HepG2 (cell line): ENCODE measurements around the gene EEPD1. TPM values are rescaled to one million over a fixed set of nuclear protein-coding genes. Genes with fewer than 3 reads are reported as not detected.

Experiments
- GLI4 ChIP-seq: sonication (generic); formaldehyde crosslinking; IDR thresholded peaks from 2 replicates; pipeline ENCODE4 v1.5.1; 2020; ENCODE audit warnings: missing genetic modification reagents, mild to moderate bottlenecking, moderate library complexity, borderline replicate concordance
- HOXA5 ChIP-seq: sonication (generic); formaldehyde crosslinking; IDR thresholded peaks from 2 replicates; pipeline ENCODE4 v1.4.0; 2020; ENCODE audit warnings: missing genetic modification reagents
- HOXD1 ChIP-seq: sonication (generic); formaldehyde crosslinking; IDR thresholded peaks from 2 replicates; pipeline ENCODE4 v1.5.0; 2020; ENCODE audit warnings: missing genetic modification reagents
- JUND ChIP-seq: sonication (generic); formaldehyde crosslinking; IDR thresholded peaks from 2 replicates; pipeline ENCODE4 v1.8.0; 2022; ENCODE audit warnings: mild to moderate bottlenecking, missing genetic modification reagents
- KAT7 ChIP-seq: IDR thresholded peaks from 2 replicates; pipeline ENCODE4 v1.6.1; 2018; ENCODE audit warnings: borderline replicate concordance, missing compliant biosample characterization
- NR1H2 ChIP-seq: sonication (generic); formaldehyde crosslinking; IDR thresholded peaks from 2 replicates; pipeline ENCODE4 v1.8.1; 2022; ENCODE audit warnings: low read depth, missing genetic modification reagents, borderline replicate concordance
- PATZ1 ChIP-seq: sonication (generic); formaldehyde crosslinking; IDR thresholded peaks from 2 replicates; pipeline ENCODE4 v1.4.0; 2020; ENCODE audit warnings: missing genetic modification reagents
- PLRG1 ChIP-seq: fragments of 450-650 bp; conservative IDR thresholded peaks from 2 replicates; pipeline ENCODE4 v1.6.1; 2016
- RBM22 ChIP-seq: fragments of 200-400 bp; formaldehyde crosslinking; optimal IDR thresholded peaks from 2 replicates; pipeline ENCODE3; 2017; ENCODE audit warnings: mild to moderate bottlenecking, low read length, moderate library complexity
- SKI ChIP-seq: fragments of 450-650 bp; IDR thresholded peaks from one replicate; pipeline ENCODE4 v1.6.1; 2018; ENCODE audit warnings: mild to moderate bottlenecking; ENCODE audit not compliant: partially characterized antibody
- ZFYVE20 ChIP-seq: sonication (generic); formaldehyde crosslinking; IDR thresholded peaks from 2 replicates; pipeline ENCODE4 v1.8.0; 2023; ENCODE audit warnings: low read depth, mild to moderate bottlenecking, moderate library complexity, missing genetic modification reagents, borderline replicate concordance
- ZMYM4 ChIP-seq: sonication (generic); formaldehyde crosslinking; IDR thresholded peaks from 2 replicates; pipeline ENCODE4 v1.8.1; 2023; ENCODE audit warnings: mild to moderate bottlenecking, missing genetic modification reagents
- polyA plus RNA-seq, 8 experiments: library from polyadenylated mRNA; depleted of rRNA in 3 of 8; stranded (reverse) in 7 of 8; unstranded in 1 of 8; fragments of >200 nt; fragmentation: Illumina TruSeq in 4 of 8; extraction: Trizol in 4 of 8; gene quantifications; 2 replicates each; pipeline versions ENCODE4 v1.2.1 to v1.2.3, GENCODE V29; 2011 to 2016; ENCODE audit warnings: low read depth in 4 of 8, missing spikeins in 1 of 8, mixed read lengths in 1 of 8; ENCODE audit not compliant: insufficient read depth in 1 of 8
- total RNA-seq, 5 experiments: library from RNA; depleted of rRNA; stranded (reverse); fragments of >200 nt; fragmentation: Illumina TruSeq; extraction: Trizol; gene quantifications; 2 replicates each; pipeline ENCODE4 v1.2.3, GENCODE V29; 2016; ENCODE audit warnings: low read depth in 1 of 5
- TF ChIP-seq, protein P1 (sequence below): conservative IDR thresholded peaks from 2 replicates; pipeline ENCODE4 v1.6.1; 2018; ENCODE audit warnings: missing genetic modification reagents
- TF ChIP-seq, protein P2 (sequence below): sonication (generic); formaldehyde crosslinking; IDR thresholded peaks from 2 replicates; pipeline ENCODE4 v1.9.0; 2021; ENCODE audit warnings: missing genetic modification reagents, borderline replicate concordance
- TF ChIP-seq, protein P3 (sequence below): sonication (generic); formaldehyde crosslinking; IDR thresholded peaks from 2 replicates; pipeline ENCODE4 v1.5.1; 2020; ENCODE audit warnings: missing genetic modification reagents, mild to moderate bottlenecking, borderline replicate concordance
- TF ChIP-seq, protein P4 (sequence below): sonication (generic); formaldehyde crosslinking; IDR thresholded peaks from 2 replicates; pipeline ENCODE4 v1.4.0; 2020; ENCODE audit warnings: missing genetic modification reagents, borderline replicate concordance

Gene EEPD1
- total and polyA plus RNA-seq, 2 of the 13 experiments (the other 11 are each of a cell fraction or from before 2014, with no cell fraction given), result 10.1 to 16.4 TPM

DNA sequence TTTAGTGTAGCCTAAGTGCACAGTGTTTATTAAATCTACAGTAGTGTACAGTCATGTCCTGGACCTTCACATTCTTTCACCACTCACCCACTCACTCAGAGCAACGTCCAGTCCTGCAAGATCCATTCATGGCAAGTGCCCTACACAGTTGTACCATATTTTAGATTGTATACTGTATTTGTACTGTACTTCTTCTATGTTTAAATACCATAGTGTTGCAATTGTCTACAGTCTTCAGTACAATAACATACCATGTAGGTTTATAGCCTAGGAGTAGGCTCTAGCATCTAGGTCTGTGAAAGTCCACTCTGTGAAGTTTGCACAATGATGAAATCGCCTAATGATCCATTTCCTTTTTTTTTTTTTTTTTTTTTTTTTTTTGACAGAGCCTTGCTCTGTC lies 12.0 kb downstream of the EEPD1 start (continued):
- TF ChIP-seq, protein P1, sequence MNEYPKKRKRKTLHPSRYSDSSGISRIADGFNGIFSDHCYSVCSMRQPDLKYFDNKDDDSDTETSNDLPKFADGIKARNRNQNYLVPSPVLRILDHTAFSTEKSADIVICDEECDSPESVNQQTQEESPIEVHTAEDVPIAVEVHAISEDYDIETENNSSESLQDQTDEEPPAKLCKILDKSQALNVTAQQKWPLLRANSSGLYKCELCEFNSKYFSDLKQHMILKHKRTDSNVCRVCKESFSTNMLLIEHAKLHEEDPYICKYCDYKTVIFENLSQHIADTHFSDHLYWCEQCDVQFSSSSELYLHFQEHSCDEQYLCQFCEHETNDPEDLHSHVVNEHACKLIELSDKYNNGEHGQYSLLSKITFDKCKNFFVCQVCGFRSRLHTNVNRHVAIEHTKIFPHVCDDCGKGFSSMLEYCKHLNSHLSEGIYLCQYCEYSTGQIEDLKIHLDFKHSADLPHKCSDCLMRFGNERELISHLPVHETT (CRISPR knock-in tag), result no peak
- TF ChIP-seq ZFYVE20 (CRISPR knock-in tag) (no peak), NR1H2 (no peak), RBM22 (no peak), HOXA5 (CRISPR knock-in tag) (0 out of 2 replicates have a peak, but pooled peaks have one; percentile 28), PLRG1 (no peak), KAT7 (no peak), GLI4 (no peak), SKI (peak; percentile 79), PATZ1 (CRISPR knock-in tag) (no peak), ZMYM4 (CRISPR knock-in tag) (peak; percentile 52), JUND (CRISPR knock-in tag) (no peak), HOXD1 (CRISPR knock-in tag) (0 out of 2 replicates have a peak, but pooled peaks have one; percentile 18)
- TF ChIP-seq, protein P2, sequence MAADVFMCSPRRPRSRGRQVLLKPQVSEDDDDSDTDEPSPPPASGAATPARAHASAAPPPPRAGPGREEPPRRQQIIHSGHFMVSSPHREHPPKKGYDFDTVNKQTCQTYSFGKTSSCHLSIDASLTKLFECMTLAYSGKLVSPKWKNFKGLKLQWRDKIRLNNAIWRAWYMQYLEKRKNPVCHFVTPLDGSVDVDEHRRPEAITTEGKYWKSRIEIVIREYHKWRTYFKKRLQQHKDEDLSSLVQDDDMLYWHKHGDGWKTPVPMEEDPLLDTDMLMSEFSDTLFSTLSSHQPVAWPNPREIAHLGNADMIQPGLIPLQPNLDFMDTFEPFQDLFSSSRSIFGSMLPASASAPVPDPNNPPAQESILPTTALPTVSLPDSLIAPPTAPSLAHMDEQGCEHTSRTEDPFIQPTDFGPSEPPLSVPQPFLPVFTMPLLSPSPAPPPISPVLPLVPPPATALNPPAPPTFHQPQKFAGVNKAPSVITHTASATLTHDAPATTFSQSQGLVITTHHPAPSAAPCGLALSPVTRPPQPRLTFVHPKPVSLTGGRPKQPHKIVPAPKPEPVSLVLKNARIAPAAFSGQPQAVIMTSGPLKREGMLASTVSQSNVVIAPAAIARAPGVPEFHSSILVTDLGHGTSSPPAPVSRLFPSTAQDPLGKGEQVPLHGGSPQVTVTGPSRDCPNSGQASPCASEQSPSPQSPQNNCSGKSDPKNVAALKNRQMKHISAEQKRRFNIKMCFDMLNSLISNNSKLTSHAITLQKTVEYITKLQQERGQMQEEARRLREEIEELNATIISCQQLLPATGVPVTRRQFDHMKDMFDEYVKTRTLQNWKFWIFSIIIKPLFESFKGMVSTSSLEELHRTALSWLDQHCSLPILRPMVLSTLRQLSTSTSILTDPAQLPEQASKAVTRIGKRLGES (CRISPR knock-in tag), result no peak
- TF ChIP-seq, protein P3, sequence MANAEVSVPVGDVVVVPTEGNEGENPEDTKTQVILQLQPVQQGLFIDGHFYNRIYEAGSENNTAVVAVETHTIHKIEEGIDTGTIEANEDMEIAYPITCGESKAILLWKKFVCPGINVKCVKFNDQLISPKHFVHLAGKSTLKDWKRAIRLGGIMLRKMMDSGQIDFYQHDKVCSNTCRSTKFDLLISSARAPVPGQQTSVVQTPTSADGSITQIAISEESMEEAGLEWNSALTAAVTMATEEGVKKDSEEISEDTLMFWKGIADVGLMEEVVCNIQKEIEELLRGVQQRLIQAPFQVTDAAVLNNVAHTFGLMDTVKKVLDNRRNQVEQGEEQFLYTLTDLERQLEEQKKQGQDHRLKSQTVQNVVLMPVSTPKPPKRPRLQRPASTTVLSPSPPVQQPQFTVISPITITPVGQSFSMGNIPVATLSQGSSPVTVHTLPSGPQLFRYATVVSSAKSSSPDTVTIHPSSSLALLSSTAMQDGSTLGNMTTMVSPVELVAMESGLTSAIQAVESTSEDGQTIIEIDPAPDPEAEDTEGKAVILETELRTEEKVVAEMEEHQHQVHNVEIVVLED, result no peak
- TF ChIP-seq, protein P4, sequence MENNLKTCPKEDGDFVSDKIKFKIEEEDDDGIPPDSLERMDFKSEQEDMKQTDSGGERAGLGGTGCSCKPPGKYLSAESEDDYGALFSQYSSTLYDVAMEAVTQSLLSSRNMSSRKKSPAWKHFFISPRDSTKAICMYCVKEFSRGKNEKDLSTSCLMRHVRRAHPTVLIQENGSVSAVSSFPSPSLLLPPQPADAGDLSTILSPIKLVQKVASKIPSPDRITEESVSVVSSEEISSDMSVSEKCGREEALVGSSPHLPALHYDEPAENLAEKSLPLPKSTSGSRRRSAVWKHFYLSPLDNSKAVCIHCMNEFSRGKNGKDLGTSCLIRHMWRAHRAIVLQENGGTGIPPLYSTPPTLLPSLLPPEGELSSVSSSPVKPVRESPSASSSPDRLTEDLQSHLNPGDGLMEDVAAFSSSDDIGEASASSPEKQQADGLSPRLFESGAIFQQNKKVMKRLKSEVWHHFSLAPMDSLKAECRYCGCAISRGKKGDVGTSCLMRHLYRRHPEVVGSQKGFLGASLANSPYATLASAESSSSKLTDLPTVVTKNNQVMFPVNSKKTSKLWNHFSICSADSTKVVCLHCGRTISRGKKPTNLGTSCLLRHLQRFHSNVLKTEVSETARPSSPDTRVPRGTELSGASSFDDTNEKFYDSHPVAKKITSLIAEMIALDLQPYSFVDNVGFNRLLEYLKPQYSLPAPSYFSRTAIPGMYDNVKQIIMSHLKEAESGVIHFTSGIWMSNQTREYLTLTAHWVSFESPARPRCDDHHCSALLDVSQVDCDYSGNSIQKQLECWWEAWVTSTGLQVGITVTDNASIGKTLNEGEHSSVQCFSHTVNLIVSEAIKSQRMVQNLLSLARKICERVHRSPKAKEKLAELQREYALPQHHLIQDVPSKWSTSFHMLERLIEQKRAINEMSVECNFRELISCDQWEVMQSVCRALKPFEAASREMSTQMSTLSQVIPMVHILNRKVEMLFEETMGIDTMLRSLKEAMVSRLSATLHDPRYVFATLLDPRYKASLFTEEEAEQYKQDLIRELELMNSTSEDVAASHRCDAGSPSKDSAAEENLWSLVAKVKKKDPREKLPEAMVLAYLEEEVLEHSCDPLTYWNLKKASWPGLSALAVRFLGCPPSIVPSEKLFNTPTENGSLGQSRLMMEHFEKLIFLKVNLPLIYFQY, result no peak
